Suprapubic skin (tissue), 4 donors: ENCODE data around the gene LTBP4. TPM values are rescaled to one million over a fixed set of nuclear protein-coding genes. Genes with fewer than 3 reads are reported as not detected.

Experiments
- DNase-seq, 2 donors: peaks; one replicate each; pipeline ENCODE4 v3.0.0-alpha.2; 2019; ENCODE audit warnings: low spot score in 2 of 2
- H3K27ac ChIP-seq: fragments of 200-600 bp; sonication (generic); one replicate; pipeline ENCODE4 v1.5.1; 2019
- H3K27me3 ChIP-seq: fragments of 200-600 bp; sonication (generic); one replicate; pipeline ENCODE4 v1.5.1; 2019
- H3K36me3 ChIP-seq: fragments of 200-600 bp; sonication (generic); one replicate; pipeline ENCODE4 v1.5.1; 2019
- H3K4me1 ChIP-seq: fragments of 200-600 bp; sonication (generic); one replicate; pipeline ENCODE4 v1.5.1; 2019
- H3K4me3 ChIP-seq: fragments of 200-600 bp; sonication (generic); one replicate; pipeline ENCODE4 v1.5.1; 2019; ENCODE audit warnings: mild to moderate bottlenecking
- H3K9me3 ChIP-seq: fragments of 200-600 bp; sonication (generic); one replicate; pipeline ENCODE4 v1.5.1; 2019
- EP300 ChIP-seq: sonication (generic); formaldehyde crosslinking; IDR thresholded peaks from one replicate; pipeline ENCODE4 v1.6.1; 2017; ENCODE audit warnings: antibody characterized with exemption
- POLR2A ChIP-seq, 2 donors: fragments of 450-650 bp; IDR thresholded peaks; one replicate each; pipeline ENCODE4 v1.6.1; 2017; ENCODE audit warnings: antibody characterized with exemption in 2 of 2, mild to moderate bottlenecking in 2 of 2, moderate library complexity in 2 of 2
- POLR2AphosphoS5 ChIP-seq, 3 donors: sonication (generic); formaldehyde crosslinking; IDR thresholded peaks; one replicate each; pipeline ENCODE4 v1.6.1; 2017; ENCODE audit warnings: antibody characterized with exemption in 3 of 3
- WGBS: methylation state at CpG from one replicate; pipeline ENCODE4 v1.1.5; 2018; 5-methylcytosine and 5-hydroxymethylcytosine counted together
- total RNA-seq, 4 donors: library from RNA; depleted of rRNA; stranded (reverse); fragments of >200 nt; gene quantifications; one replicate each; pipeline ENCODE4 v1.1.0, GENCODE V29; 2016
- TF ChIP-seq, protein P1 (sequence below), 2 donors: fragments of 200-600 bp in 1 of 2; fragments of 450-650 bp in 1 of 2; sonication (generic) in 1 of 2; IDR thresholded peaks; one replicate each; pipeline ENCODE4 v1.5.1; 2016 to 2019; ENCODE audit warnings: antibody characterized with exemption in 2 of 2, mild to moderate bottlenecking in 1 of 2, moderate library complexity in 1 of 2

The LTBP4 gene
- total RNA-seq, 4 donors from 2014 or later, result 108 to 236 (median 121) TPM

DNA sequence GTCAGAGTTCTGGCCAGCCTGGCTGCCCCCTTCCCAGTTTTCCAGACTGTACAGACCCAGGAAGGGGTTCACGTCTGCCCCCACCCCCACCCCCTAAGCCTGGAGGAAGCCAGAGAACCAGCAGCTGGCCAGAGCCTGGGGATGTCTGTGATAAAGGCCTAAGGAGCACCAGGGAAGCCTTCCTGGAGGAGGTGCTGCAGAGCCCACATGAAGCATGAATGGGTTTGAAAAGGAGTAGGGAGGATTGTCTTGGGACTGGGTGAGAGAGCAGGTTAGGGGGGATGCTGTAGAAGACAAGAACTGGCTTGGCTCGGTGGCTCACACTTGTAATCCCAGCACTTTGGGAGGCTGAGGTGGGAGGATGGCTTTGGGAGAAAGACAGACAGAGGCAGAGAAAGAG is 18.7 kb upstream of the LTBP4 start:
- TF ChIP-seq, protein P1, sequence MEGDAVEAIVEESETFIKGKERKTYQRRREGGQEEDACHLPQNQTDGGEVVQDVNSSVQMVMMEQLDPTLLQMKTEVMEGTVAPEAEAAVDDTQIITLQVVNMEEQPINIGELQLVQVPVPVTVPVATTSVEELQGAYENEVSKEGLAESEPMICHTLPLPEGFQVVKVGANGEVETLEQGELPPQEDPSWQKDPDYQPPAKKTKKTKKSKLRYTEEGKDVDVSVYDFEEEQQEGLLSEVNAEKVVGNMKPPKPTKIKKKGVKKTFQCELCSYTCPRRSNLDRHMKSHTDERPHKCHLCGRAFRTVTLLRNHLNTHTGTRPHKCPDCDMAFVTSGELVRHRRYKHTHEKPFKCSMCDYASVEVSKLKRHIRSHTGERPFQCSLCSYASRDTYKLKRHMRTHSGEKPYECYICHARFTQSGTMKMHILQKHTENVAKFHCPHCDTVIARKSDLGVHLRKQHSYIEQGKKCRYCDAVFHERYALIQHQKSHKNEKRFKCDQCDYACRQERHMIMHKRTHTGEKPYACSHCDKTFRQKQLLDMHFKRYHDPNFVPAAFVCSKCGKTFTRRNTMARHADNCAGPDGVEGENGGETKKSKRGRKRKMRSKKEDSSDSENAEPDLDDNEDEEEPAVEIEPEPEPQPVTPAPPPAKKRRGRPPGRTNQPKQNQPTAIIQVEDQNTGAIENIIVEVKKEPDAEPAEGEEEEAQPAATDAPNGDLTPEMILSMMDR (IDR thresholded peaks at IDR 0.05), result no peak
- TF ChIP-seq EP300 (no peak), POLR2A (IDR thresholded peaks at IDR 0.05) (no peak)
- WGBS, result 80% methylated on average over 2 of the region's 2 CpGs
- Histone ChIP-seq H3K4me3 (no peak overlapping the region), H3K36me3 (peaks cover 55% of the 10 kb centered on the region), H3K9me3 (no peaks in the 10 kb centered on the region), H3K27me3 (no peaks in the 10 kb centered on the region), H3K27ac (no peak overlapping the region), H3K4me1 (peaks cover 10% of the 10 kb centered on the region)
- DNase-seq, result no peak

DNA sequence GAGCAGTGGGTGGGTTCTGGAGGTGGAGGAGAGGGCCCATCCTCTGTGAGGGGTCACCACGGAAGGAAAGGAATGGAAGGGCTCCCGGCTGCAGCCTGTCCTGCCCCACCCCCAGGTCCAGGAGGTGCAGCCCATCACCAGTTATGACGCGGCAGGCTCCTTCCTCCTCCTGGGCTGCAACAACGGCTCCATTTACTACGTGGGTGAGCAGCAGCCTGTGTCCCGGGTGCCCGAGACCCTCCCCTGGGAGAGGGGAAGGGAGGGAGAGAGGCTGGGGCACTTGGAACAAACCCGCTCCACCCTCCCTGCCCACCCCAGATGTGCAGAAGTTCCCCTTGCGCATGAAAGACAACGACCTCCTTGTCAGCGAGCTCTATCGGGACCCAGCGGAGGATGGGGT is 17.9 kb upstream of the LTBP4 start:
- H3K36me3 ChIP-seq, result peaks cover 56% of the 10 kb centered on the region
- TF ChIP-seq POLR2AphosphoS5 (IDR thresholded peaks at IDR 0.05), result no peak
- no peak for TF ChIP-seq EP300
- no peak for TF ChIP-seq POLR2A (IDR thresholded peaks at IDR 0.05)
- TF ChIP-seq, protein P1 (IDR thresholded peaks at IDR 0.05), result no peak
- WGBS, result 92% methylated on average over 13 of the region's 14 CpGs

DNA sequence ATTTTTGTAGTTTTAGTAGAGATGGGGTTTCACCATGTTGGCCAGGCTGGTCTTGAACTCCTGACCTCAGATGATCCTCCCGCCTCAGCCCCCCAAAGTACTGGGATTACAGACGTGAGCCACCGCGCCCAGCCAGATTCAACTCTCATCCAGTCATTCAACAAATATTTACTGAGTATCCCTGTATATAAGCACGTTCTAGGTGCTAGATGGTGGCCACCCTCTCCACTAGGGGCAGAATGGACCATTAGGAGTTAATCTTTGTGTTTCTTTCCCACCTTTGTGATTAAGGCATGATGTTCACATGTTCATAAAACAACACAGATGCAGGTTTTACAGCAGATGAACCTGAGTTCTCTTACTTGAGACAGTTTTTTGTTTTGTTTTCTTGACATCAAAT is 17.2 kb upstream of the LTBP4 start:
- 91% methylated on average over 5 of the region's 5 CpGs for WGBS
- peaks cover 61% of the 10 kb centered on the region for H3K36me3 ChIP-seq

More for the DNA sequence above, 17.9 kb upstream of the LTBP4 start:
- Histone ChIP-seq H3K27ac (no peak overlapping the region), H3K9me3 (no peaks in the 10 kb centered on the region), H3K4me1 (peaks cover 2% of the 10 kb centered on the region), H3K4me3 (no peak overlapping the region), H3K27me3 (no peaks in the 10 kb centered on the region)
- no peak for DNase-seq

DNA sequence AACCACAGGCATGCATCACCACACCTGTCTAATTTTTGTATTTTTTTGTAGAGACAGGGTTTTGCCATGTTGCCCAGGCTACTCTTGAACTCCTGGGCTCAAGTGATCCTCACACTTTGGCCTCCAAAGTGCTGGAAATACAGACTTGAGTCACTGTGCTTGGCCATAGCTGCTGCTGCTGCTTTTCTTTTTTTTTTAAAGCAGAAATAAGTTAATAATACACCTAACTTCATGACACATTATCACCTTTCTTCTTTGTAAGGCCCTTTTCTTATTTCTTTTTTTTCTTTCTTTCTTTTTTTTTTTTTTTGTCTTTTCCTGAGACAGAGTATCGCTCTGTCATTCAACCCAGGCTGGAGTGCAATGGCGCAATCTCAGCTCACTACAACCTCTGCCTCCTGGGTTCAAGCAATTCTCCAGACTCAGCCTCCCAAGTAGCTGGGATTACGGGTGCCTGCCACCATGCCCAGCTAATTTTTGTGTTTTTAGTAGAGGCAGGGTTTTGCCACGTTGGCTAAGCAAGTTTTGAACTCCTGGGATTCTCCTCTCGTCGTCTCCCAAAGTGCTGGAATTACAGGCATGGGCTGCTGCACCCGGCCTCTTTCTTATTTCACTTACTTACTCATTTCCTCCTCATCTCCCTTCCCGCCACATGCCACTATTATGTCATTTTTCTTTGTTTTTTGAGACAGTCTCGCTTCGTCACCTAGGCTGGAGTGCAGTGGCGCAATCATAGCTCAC is 15.8 kb upstream of the LTBP4 start:
- Histone ChIP-seq H3K27ac (no peak overlapping the region), H3K27me3 (no peaks in the 10 kb centered on the region), H3K36me3 (peaks cover 56% of the 10 kb centered on the region), H3K9me3 (no peaks in the 10 kb centered on the region), H3K4me1 (no peaks in the 10 kb centered on the region), H3K4me3 (no peak overlapping the region)
- WGBS, result 87% methylated on average over 11 of the region's 11 CpGs
- DNase-seq, result no peak
- TF ChIP-seq POLR2A (IDR thresholded peaks at IDR 0.05) (no peak), POLR2AphosphoS5 (IDR thresholded peaks at IDR 0.05) (no peak), EP300 (no peak)
- TF ChIP-seq, protein P1 (IDR thresholded peaks at IDR 0.05), result no peak

More for the DNA sequence above, 17.2 kb upstream of the LTBP4 start:
- Histone ChIP-seq H3K27ac (no peak overlapping the region), H3K4me1 (no peaks in the 10 kb centered on the region), H3K4me3 (no peak overlapping the region), H3K27me3 (no peaks in the 10 kb centered on the region), H3K9me3 (no peaks in the 10 kb centered on the region)
- TF ChIP-seq EP300 (no peak), POLR2A (IDR thresholded peaks at IDR 0.05) (no peak), POLR2AphosphoS5 (IDR thresholded peaks at IDR 0.05) (no peak)
- TF ChIP-seq, protein P1 (IDR thresholded peaks at IDR 0.05), result no peak
- DNase-seq, result no peak

DNA sequence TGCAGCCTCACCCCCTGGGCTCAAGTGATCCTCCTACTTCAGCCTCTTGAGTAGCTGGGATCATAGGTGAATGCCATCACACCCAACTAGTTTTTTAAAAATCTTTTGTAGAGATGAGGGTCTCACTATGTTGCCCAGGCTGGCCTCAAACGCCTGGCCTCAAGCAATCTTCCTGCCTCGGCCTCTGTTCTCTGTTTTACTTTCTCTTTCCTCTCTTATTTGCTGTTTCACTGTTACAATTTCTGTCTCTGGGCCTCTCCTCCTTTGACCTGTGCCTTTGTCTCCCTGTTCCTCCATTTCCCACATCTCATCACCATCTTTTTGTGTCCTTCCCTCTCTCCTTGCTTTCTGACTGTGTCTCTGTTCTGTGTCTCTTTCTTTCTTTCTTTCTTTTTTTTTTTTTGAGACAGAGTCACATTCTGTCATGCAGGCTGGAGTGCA is 15.2 kb upstream of the LTBP4 start:
- 94% methylated on average over 2 of the region's 2 CpGs for WGBS
- Histone ChIP-seq H3K27ac (no peak overlapping the region), H3K4me1 (no peaks in the 10 kb centered on the region), H3K27me3 (no peaks in the 10 kb centered on the region), H3K4me3 (no peak overlapping the region), H3K9me3 (no peaks in the 10 kb centered on the region), H3K36me3 (peaks cover 51% of the 10 kb centered on the region)
- TF ChIP-seq POLR2A (IDR thresholded peaks at IDR 0.05), result no peak
- TF ChIP-seq POLR2AphosphoS5 (IDR thresholded peaks at IDR 0.05), result no peak
- TF ChIP-seq, protein P1 (IDR thresholded peaks at IDR 0.05), result no peak
- TF ChIP-seq EP300, result no peak
- DNase-seq, result no peak
